Common myeloid progenitor, CD34-positive (primary cell): Measurements from ENCODE around the gene MOSPD3.

ENCODE experiments used
- CTCF ChIA-PET: fragments of 350-600 bp; sonication (Branson Sonifier 250); formaldehyde crosslinking; loops from one replicate; lab custom pipeline; 2021; ENCODE audit warnings: antibody characterized with exemption; lab: Charles Lee
- POLR2A ChIA-PET: fragments of 350-600 bp; sonication (Branson Sonifier 250); formaldehyde crosslinking; loops from one replicate; lab custom pipeline; 2021; ENCODE audit warnings: antibody characterized with exemption; lab: Charles Lee
- DNase-seq, 3 donors: peaks; one replicate each; pipeline versions ENCODE4 v3.0.0 to v3.0.0-alpha.2; 2013
- H3K27ac ChIP-seq, 2 experiments: 1 replicate in 1 of 2; 2 replicates in 1 of 2; pipeline ENCODE4 v1.7.0; 2013; ENCODE audit warnings: inconsistent platforms in 2 of 2, low read length in 2 of 2, mild to moderate bottlenecking in 2 of 2, low read depth in 1 of 2, moderate library complexity in 1 of 2; ENCODE audit not compliant: severe bottlenecking in 2 of 2, insufficient read depth in 1 of 2, poor library complexity in 1 of 2
- H3K27me3 ChIP-seq, 5 experiments: replicated peaks in 2 of 5; 1 replicate in 3 of 5; 2 replicates in 2 of 5; pipeline versions ENCODE4 v1.6.1 to v1.7.0; 2013; ENCODE audit warnings: low read length in 4 of 5, mild to moderate bottlenecking in 2 of 5, moderate library complexity in 2 of 5, inconsistent platforms in 1 of 5; ENCODE audit not compliant: insufficient read depth in 5 of 5, control insufficient read depth in 4 of 5
- H3K36me3 ChIP-seq, 4 experiments: 1 replicate in 2 of 4; 2 replicates in 2 of 4; pipeline versions ENCODE4 v1.6.1 to v1.7.0; 2013; ENCODE audit warnings: low read length in 3 of 4, control low read depth in 1 of 4, mild to moderate bottlenecking in 1 of 4; ENCODE audit not compliant: control insufficient read depth in 4 of 4, insufficient read depth in 4 of 4
- H3K4me1 ChIP-seq, 4 experiments: 1 replicate in 3 of 4; 2 replicates in 1 of 4; pipeline versions ENCODE4 v1.6.1 to v1.7.1; 2013; ENCODE audit warnings: low read length in 3 of 4, mild to moderate bottlenecking in 3 of 4, control low read depth in 1 of 4, inconsistent platforms in 1 of 4, moderate library complexity in 1 of 4; ENCODE audit not compliant: control insufficient read depth in 4 of 4, insufficient read depth in 4 of 4; ENCODE audit errors: control extremely low read depth in 1 of 4
- H3K4me3 ChIP-seq, 7 experiments: 1 replicate in 4 of 7; 2 replicates in 3 of 7; pipeline versions ENCODE4 v1.5.1 to v1.7.0; 2013; ENCODE audit warnings: mild to moderate bottlenecking in 7 of 7, low read length in 6 of 7, moderate library complexity in 6 of 7, inconsistent platforms in 2 of 7, low read depth in 2 of 7, control low read depth in 1 of 7; ENCODE audit not compliant: insufficient read depth in 4 of 7, control insufficient read depth in 1 of 7; ENCODE audit errors: extremely low read depth in 1 of 7
- H3K9me3 ChIP-seq, 5 experiments: 1 replicate in 4 of 5; 2 replicates in 1 of 5; pipeline versions ENCODE4 v1.6.1 to v1.7.1; 2013; ENCODE audit warnings: low read length in 4 of 5, mild to moderate bottlenecking in 2 of 5, inconsistent platforms in 1 of 5, low read depth in 1 of 5, moderate library complexity in 1 of 5; ENCODE audit not compliant: control insufficient read depth in 4 of 5, insufficient read depth in 2 of 5; ENCODE audit errors: control extremely low read depth in 1 of 5
- WGBS: methylation state at CpG from one replicate; pipeline ENCODE4 v1.1.5; 2013; ENCODE audit not compliant: insufficient coverage; 5-methylcytosine and 5-hydroxymethylcytosine counted together

Gene MOSPD3

DNA sequence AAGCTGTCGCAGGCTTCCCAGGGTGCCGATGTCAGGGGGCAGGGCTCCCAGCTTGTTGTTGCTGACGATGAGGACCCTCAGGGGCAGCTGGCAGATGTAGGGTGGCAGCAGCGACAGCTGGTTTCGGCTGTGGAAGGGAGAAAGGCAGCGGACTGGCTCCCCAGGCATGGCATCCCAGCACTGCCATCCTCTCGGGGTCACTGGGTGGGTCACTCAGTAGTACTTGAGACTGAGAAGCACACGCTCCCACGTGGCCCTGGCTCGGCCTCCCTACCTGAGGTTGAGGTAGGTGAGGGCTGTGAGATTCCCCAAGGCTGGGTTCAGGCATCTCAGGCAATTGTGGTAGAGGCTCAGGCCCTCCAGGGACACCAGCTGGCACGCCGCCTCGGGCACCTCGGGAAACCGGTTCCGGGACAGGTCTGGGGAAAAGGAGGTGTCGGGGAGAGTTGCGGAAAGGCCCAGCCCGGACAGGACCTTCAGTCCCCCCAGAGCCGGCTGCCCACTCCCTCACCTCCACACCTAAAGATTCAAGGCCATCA lies 30.2 kb upstream of the MOSPD3 start:
- Histone ChIP-seq H3K9me3 (no peaks in the 10 kb centered on the region), H3K4me1 (peaks cover 6 to 51% (median 43%) of the 10 kb centered on the region in 4 experiments), H3K4me3 (peak overlapping the region in 5 of 7 experiments; percentile 20 to 96 (median 95)), H3K27ac (peak overlapping the region; percentile 78 to 94), H3K36me3 (peaks cover 7 to 54% (median 45%) of the 10 kb centered on the region in 4 experiments), H3K27me3 (no peaks in the 10 kb centered on the region)
- WGBS = 90% methylated on average over 14 of the region's 20 CpGs
- no peak for DNase-seq
- ChIA-PET CTCF (interaction anchor here (1.2 to 12.6 kb wide), 4 partner anchors 9 to 21 kb away, joined by 3 to 242 read pairs (median 9); partner anchors contain the start of genes PCOLCE and SAP25), POLR2A (no interaction called here)

DNA sequence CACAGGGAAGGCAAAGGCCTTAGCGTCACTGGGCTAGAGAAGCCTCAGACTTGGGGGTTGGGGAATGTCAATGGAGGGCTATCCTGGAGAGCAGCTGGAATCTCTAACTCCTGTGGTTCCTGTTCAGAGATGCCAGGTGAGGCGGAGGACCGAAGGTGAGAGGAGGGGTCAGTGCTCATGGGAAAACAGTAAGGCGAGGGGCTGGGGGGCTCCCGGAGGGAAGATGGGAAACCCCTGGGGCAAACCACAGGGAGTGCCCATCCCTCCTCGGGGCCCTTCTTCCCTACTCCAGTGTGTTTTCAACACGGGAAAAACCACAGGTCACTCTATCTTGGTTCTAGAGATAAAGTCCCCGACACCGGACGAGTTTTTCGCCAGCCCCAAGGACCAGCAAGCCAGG lies 29.7 kb upstream of the MOSPD3 start:
- WGBS = 49% methylated on average over 10 of the region's 11 CpGs
- Histone ChIP-seq H3K27me3 (no peaks in the 10 kb centered on the region), H3K36me3 (peaks cover 7 to 49% (median 41%) of the 10 kb centered on the region in 4 experiments), H3K4me3 (peak overlapping the region in 6 of 7 experiments; percentile 64 to 96 (median 95)), H3K27ac (peak overlapping the region; percentile 78 to 94), H3K9me3 (no peaks in the 10 kb centered on the region), H3K4me1 (peaks cover 6 to 52% (median 46%) of the 10 kb centered on the region in 4 experiments)
- no peak for DNase-seq
- POLR2A ChIA-PET = interaction anchor here (2.2 to 3.8 kb wide), 2 partner anchors 12 to 154 kb away, joined by 7 to 34 read pairs; partner anchors contain the start of genes MEPCE and ZCWPW1
- CTCF ChIA-PET = interaction anchor here (1.8 to 12.6 kb wide), 2 partner anchors 10 to 19 kb away, joined by 11 to 242 read pairs; partner anchors contain the start of gene SAP25

DNA sequence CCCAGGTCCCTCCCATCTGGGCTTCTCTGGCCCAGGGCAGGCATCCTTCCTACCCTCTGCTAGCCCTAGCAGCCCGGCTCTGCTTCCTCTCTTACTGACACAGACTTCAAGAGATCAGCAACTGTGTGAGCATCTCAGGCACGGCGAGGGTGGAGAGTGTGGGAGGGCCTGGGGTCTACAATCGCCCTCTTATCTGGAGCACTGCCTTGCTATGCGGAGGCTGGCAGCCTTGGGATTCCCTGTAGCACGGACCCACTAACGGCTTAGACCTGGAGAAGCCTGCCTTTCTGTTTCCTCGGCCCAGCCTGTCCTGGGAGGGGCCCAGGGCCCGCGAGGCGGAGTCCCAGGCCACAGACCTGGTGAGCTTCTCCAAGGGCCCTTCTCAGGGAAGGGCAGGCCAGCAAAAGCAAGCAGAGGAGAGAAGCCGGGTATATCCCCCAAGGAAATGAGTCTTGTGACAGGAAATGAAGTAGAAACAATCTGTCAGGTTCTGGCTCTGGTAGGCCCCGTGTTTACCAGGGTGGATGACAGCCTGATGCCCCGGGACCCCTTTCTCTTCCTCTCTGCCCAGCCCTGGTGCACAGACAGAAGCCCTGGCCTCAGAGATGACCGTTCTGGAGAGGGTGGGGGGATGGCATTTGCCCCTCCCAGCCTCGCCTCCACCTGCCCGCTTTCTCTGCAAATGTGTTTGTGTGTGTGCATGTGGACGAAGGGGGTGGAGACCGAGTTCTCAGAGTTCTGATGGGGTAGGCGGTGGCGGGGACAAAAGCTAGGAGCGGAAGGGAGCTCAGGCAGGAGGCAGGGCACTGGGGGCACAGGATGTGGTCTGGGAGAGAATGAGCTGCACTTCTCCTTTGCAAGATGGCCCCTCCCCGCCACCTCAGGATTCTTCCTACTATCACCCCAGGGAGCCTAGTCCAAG lies 28.9 kb upstream of the MOSPD3 start:
- peaks cover 6 to 52% (median 47%) of the 10 kb centered on the region in 4 experiments for H3K4me1 ChIP-seq

DNA sequence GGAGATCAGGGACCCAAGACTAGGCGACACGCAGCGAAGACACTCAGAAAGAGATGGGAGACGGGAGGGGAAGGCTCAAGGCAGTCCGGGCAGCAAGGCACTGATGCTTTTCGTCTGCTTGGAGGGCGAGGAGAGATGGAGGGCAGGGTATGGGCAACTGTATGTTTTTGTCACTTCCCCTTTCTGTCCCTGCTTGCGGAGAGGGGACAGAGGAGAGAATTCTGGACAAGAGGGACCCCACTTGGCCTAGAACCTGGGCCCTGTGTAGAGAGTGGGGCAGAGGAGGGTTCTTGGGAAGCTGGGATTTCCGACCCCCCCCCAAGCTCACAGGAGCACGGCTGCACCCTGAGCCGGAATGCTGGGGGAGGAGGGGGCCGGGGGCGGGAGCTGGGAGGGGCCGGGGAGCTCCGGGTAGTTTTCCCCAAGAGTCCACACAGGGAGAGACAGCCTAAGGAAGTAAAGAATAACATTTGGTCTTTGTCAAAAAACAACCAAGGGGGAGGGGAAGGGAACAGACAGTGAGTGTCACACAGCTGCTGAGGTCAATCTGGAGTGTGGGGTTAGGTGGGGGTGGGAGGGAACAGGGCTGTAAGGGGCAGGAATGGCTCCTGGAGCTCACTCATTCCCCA lies 28.2 kb upstream of the MOSPD3 start:
- Histone ChIP-seq H3K27ac (peak overlapping the region; percentile 78 to 94), H3K4me1 (peaks cover 6 to 52% (median 47%) of the 10 kb centered on the region in 4 experiments), H3K4me3 (peak overlapping the region; percentile 94 to 96 (median 95)), H3K9me3 (no peaks in the 10 kb centered on the region), H3K27me3 (no peaks in the 10 kb centered on the region), H3K36me3 (peaks cover 7 to 35% (median 28%) of the 10 kb centered on the region in 4 experiments)
- 0% methylated on average over 6 of the region's 15 CpGs for WGBS
- POLR2A ChIA-PET = interaction anchor here (0.6 to 3.8 kb wide), 6 partner anchors 14 to 155 kb away, joined by 3 to 34 read pairs (median 5); partner anchors contain the start of genes MEPCE, POP7 and ZCWPW1
- DNase-seq = peak in 2 of 3 donors; percentile 40 to 85
- CTCF ChIA-PET = interaction anchor here (0.7 to 12.6 kb wide), 13 partner anchors 10 to 130 kb away, joined by 3 to 242 read pairs (median 4); partner anchors contain the start of genes MOSPD3 and PCOLCE

More for the DNA sequence above, 28.9 kb upstream of the MOSPD3 start:
- H3K4me3 ChIP-seq = peak overlapping the region; percentile 22 to 96 (median 95)
- no peaks in the 10 kb centered on the region for H3K27me3 ChIP-seq
- WGBS = 0% methylated on average over 17 of the region's 23 CpGs
- H3K9me3 ChIP-seq = no peaks in the 10 kb centered on the region
- H3K36me3 ChIP-seq = peaks cover 7 to 42% (median 35%) of the 10 kb centered on the region in 4 experiments
- CTCF ChIA-PET = interaction anchor here (1.0 to 12.6 kb wide), 5 partner anchors 20 to 129 kb away, joined by 4 to 242 read pairs (median 4); partner anchors contain the start of gene MOSPD3
- peak overlapping the region; percentile 78 to 94 for H3K27ac ChIP-seq
- POLR2A ChIA-PET = interaction anchor here (0.9 to 3.8 kb wide), 3 partner anchors 13 to 154 kb away, joined by 3 to 34 read pairs (median 7); partner anchors contain the start of genes MEPCE, POP7 and ZCWPW1
- DNase-seq = peak; percentile 67 to 87 (median 84)

- peaks cover 7 to 30% (median 23%) of the 10 kb centered on the region in 4 experiments for H3K36me3 ChIP-seq
- DNase-seq = no peak
- ChIA-PET CTCF (interaction anchor here (0.7 to 12.6 kb wide), 14 partner anchors 10 to 130 kb away, joined by 3 to 242 read pairs (median 4); partner anchors contain the start of genes MOSPD3 and PCOLCE), POLR2A (interaction anchor here (0.6 to 3.8 kb wide), 6 partner anchors 14 to 156 kb away, joined by 3 to 34 read pairs (median 6); partner anchors contain the start of genes MEPCE and ZCWPW1)
- no peaks in the 10 kb centered on the region for H3K9me3 ChIP-seq
- H3K27me3 ChIP-seq = no peaks in the 10 kb centered on the region
- peak overlapping the region; percentile 78 to 94 for H3K27ac ChIP-seq
- H3K4me1 ChIP-seq = peaks cover 6 to 59% (median 49%) of the 10 kb centered on the region in 4 experiments
- peak overlapping the region; percentile 94 to 96 (median 95) for H3K4me3 ChIP-seq
- WGBS = 2% methylated on average over 13 of the region's 20 CpGs
Measured at GRCh38 chr7:100584683-100585510, 27.4 kb upstream of the MOSPD3 start.
